B cell (primary cell): ENCODE results near the gene EVI2A.

ENCODE experiments used
- CTCF ChIP-seq: fragments of 200-600 bp; IDR thresholded peaks from one replicate; pipeline ENCODE4 v1.8.0; 2022; ENCODE audit warnings: antibody characterized with exemption, mild to moderate bottlenecking
- EZH2 ChIP-seq: IDR thresholded peaks from 2 replicates; pipeline ENCODE4 v1.6.1; 2012; ENCODE audit warnings: borderline replicate concordance, low read depth, mild to moderate bottlenecking, moderate library complexity, low read length; ENCODE audit not compliant: insufficient read depth, poor library complexity, severe bottlenecking

- no peak for TF ChIP-seq CTCF
- TF ChIP-seq EZH2, result no peak
Observed at GRCh38 chr17:31310886-31311285, 10.5 kb downstream of the EVI2A start.
